Skeletal muscle cell (primary cell): Measurements from ENCODE around the gene ZEB1.
"Not testable (repeated sequence)": the region's sequence is repeated elsewhere in the genome, so short reads cannot be mapped to it uniquely, and the experiment has no call there.

ENCODE experiments used
- DNase-seq: peaks from one replicate; pipeline ENCODE4 v3.0.0-alpha.2; 2010; ENCODE audit warnings: low read depth
- H3K4me3 ChIP-seq: 2 replicates; pipeline ENCODE4 v1.5.1; 2011; ENCODE audit warnings: low read depth, mild to moderate bottlenecking, control low read depth, low read length, moderate library complexity

Gene ZEB1

DNA sequence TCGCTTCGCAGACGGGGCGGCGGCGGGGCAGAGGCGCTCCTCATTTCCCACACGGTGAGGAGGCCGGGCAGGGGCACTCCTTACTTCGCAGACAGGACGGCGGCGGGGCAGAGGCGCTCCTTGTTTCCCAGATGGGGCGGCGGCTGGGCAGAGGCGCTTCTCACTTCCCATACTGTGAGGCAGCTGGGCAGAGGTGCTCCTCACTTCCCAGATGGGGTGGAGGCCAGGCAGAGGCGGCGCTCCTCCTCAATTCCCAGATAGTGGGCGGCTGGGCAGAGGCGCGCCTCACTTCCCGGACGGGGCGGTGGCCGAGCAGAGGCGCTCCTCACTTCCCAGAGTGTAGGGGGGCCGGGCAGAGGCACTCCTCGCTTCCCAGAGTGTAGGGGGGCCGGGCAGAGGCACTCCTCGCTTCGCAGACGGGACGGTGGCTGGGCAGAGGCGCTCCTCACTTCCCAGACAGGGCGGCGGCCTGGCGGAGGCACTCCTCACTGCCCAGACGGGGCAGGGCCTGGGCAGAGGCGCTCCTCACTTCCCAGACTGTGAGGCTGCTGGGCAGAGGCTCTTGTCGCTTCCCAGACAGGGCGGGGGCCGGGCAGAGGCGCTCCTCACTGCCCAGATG is 43.1 kb downstream of the ZEB1 start:
- no peak for DNase-seq
- no peak overlapping the region for H3K4me3 ChIP-seq

DNA sequence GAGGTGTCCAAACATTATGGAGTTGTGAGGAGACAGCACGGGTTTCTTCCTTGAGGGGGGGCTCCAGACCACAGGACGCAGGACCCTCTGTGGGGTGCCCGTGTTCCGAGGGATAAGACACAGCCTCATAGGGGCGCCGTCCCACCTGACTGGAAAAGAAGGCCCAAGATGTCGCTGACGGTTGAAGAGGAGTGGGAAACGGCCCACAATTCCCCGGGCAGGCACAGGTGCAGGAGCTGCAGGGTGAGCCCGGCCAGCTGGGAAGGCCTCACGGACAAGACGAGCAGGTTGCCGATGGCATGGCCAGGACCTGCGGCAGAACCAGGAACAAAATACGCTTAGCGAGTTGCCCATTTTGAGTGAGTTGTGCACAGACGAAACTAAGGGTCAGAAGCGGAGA is 44.7 kb downstream of the ZEB1 start:
- not testable (repeated sequence) for DNase-seq, H3K4me3 ChIP-seq

DNA sequence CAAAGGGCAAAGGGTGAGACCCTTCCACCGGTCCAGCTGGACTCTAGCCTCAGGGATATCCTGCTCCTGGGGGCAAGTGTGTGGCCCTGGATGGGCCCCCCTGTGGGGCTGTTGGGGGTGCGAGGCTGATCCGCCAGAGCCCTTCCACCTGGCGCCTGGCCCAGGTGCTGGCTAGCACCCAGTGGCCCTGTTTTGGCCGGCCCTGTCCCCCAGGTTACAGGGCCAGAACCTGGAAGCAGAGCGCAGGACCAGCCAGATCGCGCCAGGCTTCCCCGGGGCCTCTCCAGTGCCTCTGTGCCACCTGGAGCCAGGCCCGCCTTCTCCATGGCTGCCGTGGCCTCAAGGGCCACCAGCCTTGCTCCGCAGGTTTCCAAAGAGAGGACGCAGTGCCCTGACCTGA is 45.2 kb downstream of the ZEB1 start:
- H3K4me3 ChIP-seq, DNase-seq: not testable (repeated sequence)

DNA sequence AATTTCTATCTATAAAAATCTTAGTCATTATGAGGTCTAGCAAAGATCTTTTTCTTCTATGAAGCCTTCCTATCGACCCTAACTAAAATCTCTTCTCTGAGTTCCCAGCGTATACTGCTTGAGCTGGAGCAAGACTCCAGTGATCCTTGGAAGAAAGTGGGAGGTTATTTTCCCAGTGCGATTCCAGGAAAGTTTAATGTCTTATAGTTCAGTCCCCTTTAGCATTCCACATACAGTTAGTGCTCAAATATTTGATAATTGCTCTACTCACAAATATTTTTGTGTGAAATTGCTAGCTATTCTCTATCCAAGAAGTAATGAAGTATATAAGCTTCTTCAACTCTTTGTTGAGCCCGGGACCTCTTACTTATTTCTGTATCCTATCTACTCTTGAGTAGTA is 47.7 kb downstream of the ZEB1 start:
- no peak overlapping the region for H3K4me3 ChIP-seq

DNA sequence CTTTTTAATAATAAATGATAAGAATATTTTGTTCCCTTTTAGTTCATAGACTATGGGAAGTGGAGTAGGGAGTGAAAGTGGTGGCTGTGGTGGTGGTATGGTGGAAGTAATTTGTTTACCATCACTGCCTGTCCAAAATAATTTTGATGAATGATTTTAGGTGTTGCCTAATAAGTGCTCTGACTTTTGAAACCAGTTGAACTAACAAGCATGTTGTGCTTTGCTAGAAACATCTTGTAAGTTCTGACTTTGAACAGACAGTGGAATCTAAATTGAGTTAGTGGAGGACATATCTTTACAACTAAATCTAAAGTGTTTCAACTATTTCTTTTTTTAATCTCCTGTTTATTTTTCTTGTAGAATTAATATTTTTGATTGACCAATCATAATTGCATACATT is 49.7 kb downstream of the ZEB1 start:
- no peak overlapping the region for H3K4me3 ChIP-seq
- no peak for DNase-seq

More for the DNA sequence above, 47.7 kb downstream of the ZEB1 start:
- DNase-seq = no peak

DNA sequence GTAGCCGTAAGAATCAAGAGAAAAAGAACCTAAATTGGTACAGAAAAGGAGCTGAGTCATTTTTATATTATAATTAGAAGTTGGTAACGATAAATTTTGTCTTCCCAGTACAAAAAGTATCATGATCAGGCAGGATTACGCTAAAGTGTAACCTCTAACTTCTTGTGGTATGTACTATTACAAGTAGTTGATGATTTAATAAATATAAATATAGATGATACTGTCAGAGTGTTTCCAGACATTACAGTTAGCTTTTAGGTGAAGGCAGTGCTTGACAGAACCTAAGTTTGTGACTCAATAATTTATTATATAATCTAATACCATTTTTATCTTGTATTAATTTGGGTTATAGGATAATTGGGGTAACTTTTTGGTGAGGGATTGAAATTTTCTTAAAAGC is 53.4 kb downstream of the ZEB1 start:
- DNase-seq = no peak
- H3K4me3 ChIP-seq = no peak overlapping the region

DNA sequence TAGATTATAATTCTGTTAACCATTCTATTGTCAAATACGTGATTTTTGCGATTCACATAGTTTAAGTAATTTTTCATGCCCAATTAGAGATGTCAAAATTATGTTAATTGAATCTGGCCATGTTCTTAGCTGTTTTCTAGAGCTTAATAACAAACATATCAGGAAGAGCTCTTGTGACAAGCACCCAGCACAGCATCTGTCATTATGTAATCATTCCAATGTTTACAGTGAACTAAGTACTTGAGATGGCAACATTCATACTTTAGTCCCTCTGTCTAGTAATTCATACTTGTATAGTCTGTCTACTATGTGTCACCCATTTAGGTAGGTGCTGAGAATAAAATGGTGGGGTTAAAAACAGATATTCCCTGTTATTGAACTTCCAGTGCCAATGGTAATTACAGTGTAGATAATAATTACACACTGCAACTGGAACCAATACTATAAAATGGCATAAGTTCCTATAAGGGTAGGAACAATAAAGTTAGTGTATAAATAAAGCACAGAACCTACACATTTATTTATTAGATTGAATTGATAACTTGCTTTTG is 55.2 kb downstream of the ZEB1 start:
- DNase-seq = no peak
- H3K4me3 ChIP-seq = no peak overlapping the region

DNA sequence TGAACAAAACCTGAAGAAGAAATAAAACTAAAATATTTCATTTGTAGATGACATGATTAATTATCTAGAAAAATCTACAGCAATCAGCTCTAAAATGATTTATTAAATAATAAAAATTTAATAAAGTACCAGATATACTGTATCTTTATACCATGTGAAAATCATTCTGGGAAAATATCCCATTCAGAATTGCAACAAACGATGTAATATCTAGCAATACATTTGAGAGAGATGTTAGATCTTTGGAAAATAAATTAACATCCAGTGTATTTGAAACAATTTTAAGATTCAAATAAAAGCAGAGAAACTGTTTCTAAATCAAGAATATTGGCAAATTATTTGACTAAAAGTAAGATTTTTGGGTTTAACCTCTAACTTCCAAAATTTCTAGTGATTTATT is 62.2 kb downstream of the ZEB1 start:
- no peak for DNase-seq
- no peak overlapping the region for H3K4me3 ChIP-seq

DNA sequence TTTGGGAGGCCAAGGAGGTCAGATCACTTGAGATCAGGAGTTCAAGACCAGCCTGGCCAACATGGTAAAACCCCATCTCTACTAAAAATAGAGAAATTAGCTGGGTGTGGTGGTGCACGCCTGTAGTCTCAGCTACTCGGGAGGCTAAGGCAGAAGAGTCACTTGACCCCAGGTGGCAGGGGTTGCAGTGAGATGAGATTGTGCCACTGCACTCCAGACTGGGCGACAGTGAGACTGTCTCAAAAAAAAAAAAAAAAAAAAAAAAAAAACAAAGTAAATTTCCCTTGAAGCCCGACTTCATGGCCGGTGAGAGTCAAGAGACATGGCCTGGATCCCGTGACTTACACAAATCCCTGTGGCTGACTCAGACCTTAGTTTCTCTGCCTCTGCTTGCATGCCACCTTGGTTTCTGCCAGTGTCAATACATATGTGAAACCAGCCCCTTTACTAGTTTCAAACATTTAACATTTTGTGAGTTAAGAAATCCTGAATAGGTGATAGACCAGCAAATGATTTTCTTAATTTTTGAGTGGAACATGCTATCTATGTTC is 62.8 kb downstream of the ZEB1 start:
- no peak overlapping the region for H3K4me3 ChIP-seq
- no peak for DNase-seq

DNA sequence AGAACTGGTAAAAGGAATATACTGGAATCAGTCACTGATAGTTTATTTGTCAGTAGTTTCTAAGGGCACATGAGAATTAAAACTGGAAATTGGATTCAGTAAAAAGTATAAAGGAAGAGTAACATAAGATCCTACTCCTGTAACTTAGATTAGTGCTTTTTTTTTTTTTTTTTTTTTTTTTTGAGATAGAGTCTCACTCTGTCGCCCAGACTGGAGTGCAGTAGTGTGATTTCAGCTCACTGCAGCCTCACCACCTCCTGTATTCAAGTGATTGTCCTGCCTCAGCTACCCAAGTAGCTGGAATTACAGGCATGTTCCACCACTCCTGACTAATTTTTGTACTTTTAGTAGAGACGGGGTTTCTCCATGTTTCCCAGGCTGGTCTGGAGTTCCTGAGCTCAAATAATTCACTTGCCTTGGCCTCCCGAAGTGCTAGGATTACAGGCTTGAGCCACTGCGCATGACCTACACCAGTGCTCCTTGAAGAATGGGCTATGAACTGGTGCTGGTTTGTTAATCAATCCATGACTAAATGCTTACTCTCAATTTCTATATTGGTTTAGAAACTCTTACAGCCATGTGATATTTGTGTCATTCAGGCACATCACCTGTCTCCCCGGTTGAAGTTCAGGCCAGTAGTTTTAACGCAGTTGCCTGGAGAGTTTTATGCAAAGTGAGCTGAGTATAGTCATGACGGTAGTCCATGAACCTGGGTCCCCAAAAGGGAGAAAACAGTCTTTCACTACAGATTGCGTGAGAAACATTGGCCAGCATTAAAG is 65.0 kb downstream of the ZEB1 start:
- DNase-seq = no peak
- H3K4me3 ChIP-seq = no peak overlapping the region

DNA sequence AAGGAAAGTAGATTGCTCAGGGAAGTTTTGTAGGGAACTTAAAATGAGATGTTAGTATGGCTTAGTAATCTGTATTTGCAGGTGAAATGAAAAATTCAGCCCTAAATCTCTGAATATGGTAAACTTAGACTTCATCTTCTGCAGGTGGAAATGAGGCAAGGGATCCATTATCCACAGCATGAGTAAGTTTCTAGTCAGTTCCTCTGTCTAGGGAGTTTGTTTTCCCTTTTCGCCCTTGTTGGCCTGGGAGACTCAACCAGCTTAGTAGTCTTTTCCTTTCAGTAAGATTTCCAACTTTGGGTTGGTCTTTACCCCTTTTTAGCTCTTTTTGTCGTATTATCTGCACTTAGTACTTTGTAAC is 65.6 kb downstream of the ZEB1 start:
- DNase-seq = no peak
- no peak overlapping the region for H3K4me3 ChIP-seq

DNA sequence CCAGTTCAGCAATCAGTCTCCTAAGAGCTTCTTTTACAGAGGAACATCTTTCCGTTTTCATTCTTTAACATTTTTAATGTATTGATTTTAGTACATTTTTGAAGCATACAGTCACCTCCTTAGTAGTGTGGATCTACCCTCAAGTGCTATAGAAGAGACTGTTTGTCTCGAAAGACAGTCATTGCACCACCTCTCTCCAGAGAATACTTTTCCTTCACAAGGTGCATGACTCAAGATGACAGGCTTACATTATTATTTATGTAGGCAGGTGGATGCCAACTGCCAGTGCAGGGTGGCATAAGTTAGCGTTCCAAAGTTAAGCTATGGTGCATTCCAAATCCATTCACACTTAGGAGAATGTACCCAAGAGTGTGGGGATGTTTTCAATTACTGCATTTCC is 71.8 kb downstream of the ZEB1 start:
- DNase-seq = no peak
- no peak overlapping the region for H3K4me3 ChIP-seq

DNA sequence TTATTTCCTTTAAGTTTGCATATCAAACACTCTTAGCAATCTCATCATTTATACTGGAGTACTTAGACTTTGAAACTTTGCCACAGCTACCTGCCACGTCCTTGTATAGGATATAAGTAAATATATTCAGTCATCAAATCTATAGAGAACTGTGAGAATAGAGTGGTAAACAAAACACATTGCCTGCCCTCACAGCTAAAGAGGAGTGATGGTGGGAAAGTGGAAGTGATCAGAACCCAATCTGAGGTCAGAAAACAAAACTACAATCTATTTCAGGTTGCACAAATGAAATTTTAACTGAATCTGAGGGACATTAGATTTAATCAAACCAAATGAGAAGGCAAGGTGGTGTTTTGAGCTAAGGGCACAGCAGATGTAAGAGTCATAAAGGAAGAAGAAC is 74.8 kb downstream of the ZEB1 start:
- DNase-seq = no peak
- no peak overlapping the region for H3K4me3 ChIP-seq

DNA sequence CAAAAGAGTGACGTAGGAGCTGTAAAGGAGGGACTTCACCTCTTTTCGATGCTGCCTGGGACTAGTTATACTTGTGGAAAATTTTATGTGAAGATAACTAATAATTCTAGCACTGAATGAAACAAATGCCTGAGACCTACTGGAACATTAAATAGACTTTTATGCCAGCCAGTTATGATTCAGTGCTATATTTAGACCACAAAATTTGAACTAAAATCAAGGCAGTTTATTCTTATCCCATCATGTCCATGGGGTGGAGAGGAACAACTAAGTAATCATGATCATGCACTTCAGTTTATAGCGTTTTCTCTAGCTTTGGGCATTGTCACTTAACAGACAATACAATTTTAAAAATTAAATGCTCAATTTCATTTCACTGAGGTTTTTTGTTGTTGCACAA is 76.7 kb downstream of the ZEB1 start:
- no peak for DNase-seq

DNA sequence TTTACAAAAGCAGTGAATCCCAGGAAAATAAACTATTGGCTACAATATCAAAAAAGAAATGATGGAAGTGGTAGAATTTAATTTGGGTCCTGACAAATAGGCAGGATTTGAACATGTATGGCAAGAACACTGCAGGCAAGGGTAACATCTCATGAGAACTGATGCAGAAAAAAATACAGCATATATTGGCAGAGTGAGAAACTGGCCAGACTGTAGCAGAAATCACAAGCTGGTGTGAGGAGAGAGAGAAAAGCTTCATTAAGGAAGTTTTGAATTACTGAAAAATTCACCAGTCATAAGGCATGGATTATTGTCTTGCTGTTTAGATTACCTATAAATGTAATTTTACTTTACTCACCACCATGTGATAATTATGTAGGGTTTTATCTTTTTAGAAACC is 77.4 kb downstream of the ZEB1 start:
- no peak for DNase-seq
- no peak overlapping the region for H3K4me3 ChIP-seq

More for the DNA sequence above, 76.7 kb downstream of the ZEB1 start:
- no peak overlapping the region for H3K4me3 ChIP-seq

DNA sequence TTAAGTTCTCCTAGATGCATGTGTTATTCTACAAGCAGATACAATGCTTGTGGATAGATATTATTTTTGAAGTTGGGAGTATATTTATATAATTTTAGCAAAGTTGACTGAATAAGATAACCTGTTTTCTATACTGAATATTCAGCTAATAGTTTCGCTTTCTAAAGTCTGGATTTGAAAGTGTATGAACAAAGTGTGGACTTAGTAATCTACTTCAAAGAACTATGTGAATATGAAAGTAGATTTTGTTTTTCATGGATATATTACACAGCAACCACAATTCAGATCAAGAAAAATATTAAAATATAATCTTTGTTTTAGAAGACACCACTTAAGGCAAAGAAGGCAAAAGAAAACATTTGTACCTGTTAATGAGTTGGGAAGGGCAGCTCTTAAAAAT is 78.8 kb downstream of the ZEB1 start:
- H3K4me3 ChIP-seq = no peak overlapping the region
- no peak for DNase-seq

DNA sequence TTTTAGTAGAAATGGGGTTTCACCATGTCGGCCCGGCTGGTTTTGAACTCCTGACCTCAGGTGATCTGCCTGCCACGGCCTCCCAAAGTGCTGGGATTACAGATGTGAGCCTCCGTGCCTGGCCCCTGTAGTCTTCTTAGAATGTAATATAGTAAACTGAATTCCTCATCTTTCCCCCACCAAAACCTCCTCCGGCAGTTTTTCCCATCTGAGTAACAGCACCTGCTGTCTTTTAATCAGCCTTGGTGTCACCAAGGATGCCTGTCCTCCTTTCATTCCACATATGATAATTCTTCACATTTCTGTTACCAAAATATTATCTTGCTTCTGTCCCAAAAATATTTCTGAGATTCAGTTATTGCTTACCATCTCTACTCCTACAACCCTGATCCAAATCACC is 80.2 kb downstream of the ZEB1 start:
- DNase-seq = no peak
- no peak overlapping the region for H3K4me3 ChIP-seq

DNA sequence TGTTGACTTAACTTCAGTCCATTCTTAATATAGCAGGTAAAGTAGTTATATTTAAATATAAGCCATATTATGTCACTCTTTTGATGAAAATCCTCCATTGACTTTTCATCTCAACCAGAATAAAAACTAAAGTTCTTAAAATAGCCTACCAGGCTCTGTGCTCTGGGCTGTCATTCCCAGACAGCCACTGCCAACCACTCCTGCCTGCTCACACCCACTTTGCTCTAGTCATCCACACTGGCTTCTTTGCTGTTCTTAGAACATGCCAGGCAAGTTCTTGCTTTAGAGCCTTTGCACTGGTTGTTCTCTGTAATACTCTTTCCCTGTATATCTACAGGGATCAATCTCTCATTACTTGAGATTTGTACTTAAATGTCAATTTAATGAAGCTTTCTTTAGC is 80.6 kb downstream of the ZEB1 start:
- H3K4me3 ChIP-seq = no peak overlapping the region
- no peak for DNase-seq

DNA sequence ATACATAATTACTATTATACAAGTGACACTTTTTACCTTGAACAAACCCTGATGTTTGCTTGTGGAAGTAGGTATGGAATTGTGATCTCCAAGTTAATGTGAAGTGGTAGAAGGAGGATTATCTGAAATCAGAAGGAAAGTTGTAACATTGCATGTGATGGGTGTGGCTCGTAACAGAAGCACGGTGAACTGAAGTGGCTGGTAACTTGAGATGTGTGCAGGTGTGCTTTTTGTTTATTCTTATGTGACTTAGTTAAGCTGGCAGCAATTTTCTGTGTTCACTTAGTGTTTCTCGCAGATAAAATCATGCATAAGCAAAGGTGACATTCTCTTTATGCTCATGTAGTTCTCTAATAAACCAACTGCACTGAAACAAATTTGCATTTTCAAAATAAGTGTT is 82.3 kb downstream of the ZEB1 start:
- H3K4me3 ChIP-seq = no peak overlapping the region
- no peak for DNase-seq

DNA sequence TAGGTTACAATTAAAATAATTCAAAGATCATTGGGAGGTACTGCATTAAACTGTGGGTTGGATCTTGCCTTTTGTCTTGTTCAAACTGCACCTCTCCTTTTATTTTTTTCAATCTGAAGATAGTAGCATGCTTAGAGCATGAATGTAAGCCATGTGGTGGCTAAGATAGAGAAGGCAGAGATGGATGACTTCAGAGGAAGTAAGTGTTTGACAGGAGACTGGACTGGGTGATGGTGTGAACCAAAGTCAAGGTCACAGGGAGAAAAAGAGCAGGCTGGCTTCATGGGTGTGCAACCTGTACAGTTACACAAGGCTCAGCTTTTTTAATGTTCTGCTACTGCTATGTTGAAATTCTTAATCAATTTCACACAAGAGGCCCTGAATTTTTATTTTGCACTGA is 85.6 kb downstream of the ZEB1 start:
- H3K4me3 ChIP-seq = no peak overlapping the region
- no peak for DNase-seq

DNA sequence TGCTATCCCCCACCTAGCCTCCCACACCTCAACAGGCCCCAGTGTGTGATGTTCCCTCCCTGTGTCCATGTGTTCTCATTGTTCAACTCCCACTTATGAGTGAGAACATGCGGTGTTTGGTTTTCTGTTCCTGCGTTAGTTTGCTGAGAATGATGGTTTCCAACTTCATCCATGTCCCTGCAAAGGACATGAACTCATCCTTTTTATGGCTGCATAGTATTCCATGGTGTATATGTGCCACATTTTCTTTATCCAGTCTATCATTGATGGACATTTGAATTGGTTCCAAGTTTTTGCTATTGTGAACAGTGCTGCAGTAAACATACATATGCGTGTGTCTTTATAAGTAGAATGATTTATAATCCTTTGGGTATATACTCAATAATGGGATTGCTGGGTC is 86.8 kb downstream of the ZEB1 start:
- not testable (repeated sequence) for H3K4me3 ChIP-seq, DNase-seq
